Testis (tissue), 2 donors: ENCODE measurements around the gene HIGD2A.

Source experiments
- POLR2A ChIP-seq: fragments of 450-650 bp; IDR thresholded peaks from one replicate; pipeline ENCODE4 v1.6.1; 2017; ENCODE audit warnings: antibody characterized with exemption, mild to moderate bottlenecking, moderate library complexity
- TF ChIP-seq, protein P1 (sequence below), 3 experiments: fragments of 450-650 bp in 2 of 3; fragments of 200-600 bp in 1 of 3; sonication (generic) in 1 of 3; IDR thresholded peaks; one replicate each; pipeline ENCODE4 v1.5.1; 2016 to 2019; ENCODE audit warnings: antibody characterized with exemption in 3 of 3, mild to moderate bottlenecking in 2 of 3, moderate library complexity in 1 of 3

DNA sequence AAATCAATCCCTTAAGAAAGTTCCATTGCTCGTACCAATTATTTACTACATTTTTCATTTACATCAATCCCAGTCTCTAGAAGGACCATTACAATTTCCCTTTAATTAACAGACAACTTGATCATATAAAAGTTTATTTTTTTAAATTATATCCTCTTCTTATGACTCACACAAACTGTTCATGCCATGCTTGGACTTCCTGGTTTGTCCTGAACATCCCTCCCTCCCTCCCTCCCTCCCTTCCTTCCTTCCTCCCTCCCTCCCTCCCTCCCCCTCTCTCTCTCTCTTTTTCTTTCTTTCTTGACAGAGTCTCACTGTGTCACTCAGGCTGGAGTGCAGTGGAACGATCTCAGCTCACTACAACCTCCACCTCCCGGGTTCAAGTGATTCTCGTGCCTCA is 39.4 kb downstream of the HIGD2A start:
- TF ChIP-seq POLR2A = no peak
- TF ChIP-seq, protein P1, sequence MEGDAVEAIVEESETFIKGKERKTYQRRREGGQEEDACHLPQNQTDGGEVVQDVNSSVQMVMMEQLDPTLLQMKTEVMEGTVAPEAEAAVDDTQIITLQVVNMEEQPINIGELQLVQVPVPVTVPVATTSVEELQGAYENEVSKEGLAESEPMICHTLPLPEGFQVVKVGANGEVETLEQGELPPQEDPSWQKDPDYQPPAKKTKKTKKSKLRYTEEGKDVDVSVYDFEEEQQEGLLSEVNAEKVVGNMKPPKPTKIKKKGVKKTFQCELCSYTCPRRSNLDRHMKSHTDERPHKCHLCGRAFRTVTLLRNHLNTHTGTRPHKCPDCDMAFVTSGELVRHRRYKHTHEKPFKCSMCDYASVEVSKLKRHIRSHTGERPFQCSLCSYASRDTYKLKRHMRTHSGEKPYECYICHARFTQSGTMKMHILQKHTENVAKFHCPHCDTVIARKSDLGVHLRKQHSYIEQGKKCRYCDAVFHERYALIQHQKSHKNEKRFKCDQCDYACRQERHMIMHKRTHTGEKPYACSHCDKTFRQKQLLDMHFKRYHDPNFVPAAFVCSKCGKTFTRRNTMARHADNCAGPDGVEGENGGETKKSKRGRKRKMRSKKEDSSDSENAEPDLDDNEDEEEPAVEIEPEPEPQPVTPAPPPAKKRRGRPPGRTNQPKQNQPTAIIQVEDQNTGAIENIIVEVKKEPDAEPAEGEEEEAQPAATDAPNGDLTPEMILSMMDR (IDR thresholded peaks at IDR 0.05) = no peak
